OCI-LY3 (cell line): ENCODE measurements around the gene ZDBF2.
"Not testable (repeated sequence)": the region's sequence is repeated elsewhere in the genome, so short reads cannot be mapped to it uniquely, and the experiment has no call there.

ENCODE experiments used
- EZH2phosphoT487 ChIP-seq: fragments of 200-600 bp; shearing (Covaris generic); IDR thresholded peaks from 2 replicates; pipeline ENCODE4 v1.6.1; 2018; ENCODE audit warnings: antibody characterized with exemption, mixed run types, low read depth
- TF ChIP-seq, protein P1 (sequence below): fragments of 200-600, 300-600 bp; sonication (generic); IDR thresholded peaks from 2 replicates; pipeline ENCODE4 v1.5.1; 2014; ENCODE audit warnings: antibody characterized with exemption, low read length, low read depth

GRCh38 chr2:206360840-206361239 is 86.4 kb downstream of the ZDBF2 start:
- not testable (repeated sequence) for TF ChIP-seq EZH2phosphoT487
- TF ChIP-seq, protein P1, sequence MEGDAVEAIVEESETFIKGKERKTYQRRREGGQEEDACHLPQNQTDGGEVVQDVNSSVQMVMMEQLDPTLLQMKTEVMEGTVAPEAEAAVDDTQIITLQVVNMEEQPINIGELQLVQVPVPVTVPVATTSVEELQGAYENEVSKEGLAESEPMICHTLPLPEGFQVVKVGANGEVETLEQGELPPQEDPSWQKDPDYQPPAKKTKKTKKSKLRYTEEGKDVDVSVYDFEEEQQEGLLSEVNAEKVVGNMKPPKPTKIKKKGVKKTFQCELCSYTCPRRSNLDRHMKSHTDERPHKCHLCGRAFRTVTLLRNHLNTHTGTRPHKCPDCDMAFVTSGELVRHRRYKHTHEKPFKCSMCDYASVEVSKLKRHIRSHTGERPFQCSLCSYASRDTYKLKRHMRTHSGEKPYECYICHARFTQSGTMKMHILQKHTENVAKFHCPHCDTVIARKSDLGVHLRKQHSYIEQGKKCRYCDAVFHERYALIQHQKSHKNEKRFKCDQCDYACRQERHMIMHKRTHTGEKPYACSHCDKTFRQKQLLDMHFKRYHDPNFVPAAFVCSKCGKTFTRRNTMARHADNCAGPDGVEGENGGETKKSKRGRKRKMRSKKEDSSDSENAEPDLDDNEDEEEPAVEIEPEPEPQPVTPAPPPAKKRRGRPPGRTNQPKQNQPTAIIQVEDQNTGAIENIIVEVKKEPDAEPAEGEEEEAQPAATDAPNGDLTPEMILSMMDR = not testable (repeated sequence)
